Renal pelvis (tissue), 4 donors: ENCODE data around the gene MTHFS. TPM values are rescaled to one million over a fixed set of nuclear protein-coding genes. Genes with fewer than 3 reads are reported as not detected.

ENCODE experiments used
- DNase-seq: peaks from one replicate; pipeline ENCODE4 v3.0.0-alpha.2; 2013
- polyA plus RNA-seq, 3 donors: library from polyadenylated mRNA; unstranded; fragments of 120-200 nt; gene quantifications; one replicate each; pipeline ENCODE4 v1.2.1, GENCODE V29; 2013; ENCODE audit not compliant: insufficient read length in 3 of 3

Gene MTHFS
- polyA plus RNA-seq, 3 donors, result 39.6 to 40.4 (median 39.7) TPM

DNA sequence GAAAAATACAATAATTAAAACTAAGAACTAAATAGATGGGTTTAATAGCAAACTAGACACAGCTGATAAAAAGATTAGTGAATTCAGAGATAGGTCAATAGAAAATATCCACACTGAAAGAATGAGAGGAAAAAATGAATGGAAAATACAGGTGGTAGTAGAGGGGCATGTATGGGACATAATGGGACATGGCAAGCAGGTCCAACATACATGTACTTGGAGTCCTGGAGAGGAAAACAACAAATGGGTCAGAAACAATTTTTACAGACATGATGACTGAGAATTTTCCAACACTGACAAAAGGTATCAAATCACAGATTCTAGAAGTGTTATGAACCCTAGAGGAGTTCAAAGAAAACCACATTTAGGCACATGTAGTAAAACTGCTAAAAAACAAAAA is 68.4 kb downstream of the MTHFS start:
- no peak for DNase-seq

DNA sequence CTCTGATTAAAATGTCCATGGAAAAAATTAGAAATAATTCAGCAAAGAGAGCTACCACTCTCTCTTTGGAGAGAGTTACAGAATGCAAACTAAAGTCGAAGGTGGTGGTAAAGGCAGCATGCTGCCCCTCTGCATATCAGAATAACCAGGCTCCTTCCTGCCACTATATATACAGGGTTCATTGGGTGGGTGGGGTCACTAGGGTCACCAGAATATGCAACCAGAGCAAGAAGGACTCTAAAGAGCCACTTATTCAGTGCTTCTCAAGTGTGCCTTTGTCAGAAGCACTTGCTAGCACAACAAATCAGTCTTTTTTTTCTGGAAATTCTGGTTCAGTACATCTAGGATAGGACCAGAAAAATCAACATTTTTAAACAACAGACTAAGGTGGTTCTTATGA is 70.0 kb downstream of the MTHFS start:
- no peak for DNase-seq

DNA sequence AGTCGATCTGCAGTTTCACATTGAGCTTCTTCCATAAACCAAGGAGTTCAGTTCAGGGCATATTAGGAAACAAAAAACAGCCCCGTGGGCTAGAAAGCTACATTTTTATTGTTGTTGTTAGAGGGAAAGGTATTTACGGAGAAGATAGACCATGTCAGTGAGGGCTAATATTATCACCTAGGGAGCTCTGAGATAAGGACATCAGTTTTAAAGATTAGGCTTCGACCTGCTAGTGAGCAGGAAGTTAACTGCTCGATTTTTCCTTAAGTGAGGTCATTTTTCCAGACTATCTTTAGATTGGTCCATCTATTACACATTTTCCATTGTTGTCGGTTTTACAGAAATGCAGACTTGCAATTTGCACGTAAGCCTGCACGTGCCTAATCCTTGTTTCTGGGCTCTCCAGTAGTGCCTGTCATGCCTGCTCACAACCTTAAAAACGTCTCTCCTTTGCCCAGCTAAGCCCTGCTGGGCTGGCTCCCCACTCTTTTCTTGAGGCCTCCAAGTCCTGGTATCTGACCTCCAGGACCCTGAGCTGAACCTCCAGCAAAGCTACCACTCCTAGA is 72.6 kb downstream of the MTHFS start:
- no peak for DNase-seq

DNA sequence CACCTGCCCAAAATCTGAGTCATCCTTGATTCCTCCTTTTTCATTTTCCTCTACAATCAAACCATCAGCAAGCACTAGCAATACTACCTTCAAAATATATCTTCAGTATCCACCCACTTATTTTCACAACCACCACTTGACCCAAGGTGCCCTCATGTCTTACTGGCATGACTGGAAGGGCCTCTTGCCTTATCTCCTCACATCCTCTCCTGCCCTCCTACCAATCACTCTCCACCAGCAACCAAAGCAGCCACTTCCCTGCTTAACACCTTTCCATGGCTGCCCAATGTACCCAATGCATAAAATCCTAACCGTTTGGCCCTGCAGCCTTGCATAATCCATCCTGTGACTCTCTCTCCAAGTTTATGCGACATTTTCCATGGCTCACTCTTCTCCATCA is 76.0 kb downstream of the MTHFS start:
- DNase-seq, result no peak

DNA sequence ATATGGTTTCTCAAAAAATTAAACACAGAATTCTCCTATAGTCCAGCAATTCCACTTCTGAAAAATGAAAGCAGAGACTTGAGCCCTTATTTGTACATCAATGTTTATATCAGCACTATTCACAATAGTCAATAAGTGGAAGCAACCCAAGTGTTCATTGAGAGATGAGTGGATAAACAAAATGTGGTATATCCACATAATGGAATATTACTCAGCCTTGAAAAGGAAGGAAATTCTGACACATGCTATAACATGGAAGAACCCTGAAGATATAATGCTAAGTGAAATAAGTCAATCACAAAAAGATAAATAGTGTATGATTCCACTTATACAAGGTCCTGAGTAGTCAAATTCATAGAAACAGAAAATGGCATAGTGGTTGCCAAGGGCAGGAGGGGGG is 76.6 kb downstream of the MTHFS start:
- no peak for DNase-seq

DNA sequence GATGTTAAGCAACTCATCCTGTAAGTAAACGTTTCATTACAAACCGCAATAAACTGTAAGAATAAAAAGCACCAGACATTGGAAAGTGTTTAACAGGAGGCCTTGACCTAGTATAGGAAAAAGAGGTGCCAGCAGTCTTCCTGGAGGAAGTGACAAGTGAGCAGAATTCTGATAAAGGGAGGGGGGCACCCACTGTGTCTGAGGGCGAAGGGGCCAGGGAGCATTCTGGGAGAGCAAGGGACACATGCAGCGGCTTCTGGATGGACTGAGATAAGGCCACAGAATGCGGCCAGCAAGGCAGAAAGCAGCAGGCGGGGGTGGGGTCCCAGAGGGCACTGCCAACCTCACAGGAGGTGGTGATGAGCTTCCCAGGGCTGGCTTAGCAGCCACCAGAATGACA is 80.2 kb downstream of the MTHFS start:
- DNase-seq, result no peak

DNA sequence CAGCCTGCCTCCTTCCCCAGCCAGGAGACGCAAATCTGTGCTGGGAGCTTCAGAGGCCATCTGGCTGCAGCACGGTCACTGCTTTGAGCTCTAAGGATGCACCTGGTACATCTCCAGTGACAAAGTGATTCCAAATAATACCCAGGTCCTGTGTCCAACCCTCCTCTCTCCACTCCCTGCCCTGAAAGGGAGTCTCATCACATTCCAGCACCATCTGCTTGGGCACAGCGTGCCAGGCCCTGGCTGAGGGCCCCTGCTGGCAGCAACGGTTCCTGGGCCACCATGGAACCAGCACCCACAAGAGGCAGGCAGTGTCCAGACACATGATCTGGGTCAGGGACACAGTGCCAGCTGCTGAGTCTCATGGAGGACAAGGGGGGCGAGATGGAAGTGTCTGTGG is 81.3 kb downstream of the MTHFS start:
- DNase-seq, result no peak

DNA sequence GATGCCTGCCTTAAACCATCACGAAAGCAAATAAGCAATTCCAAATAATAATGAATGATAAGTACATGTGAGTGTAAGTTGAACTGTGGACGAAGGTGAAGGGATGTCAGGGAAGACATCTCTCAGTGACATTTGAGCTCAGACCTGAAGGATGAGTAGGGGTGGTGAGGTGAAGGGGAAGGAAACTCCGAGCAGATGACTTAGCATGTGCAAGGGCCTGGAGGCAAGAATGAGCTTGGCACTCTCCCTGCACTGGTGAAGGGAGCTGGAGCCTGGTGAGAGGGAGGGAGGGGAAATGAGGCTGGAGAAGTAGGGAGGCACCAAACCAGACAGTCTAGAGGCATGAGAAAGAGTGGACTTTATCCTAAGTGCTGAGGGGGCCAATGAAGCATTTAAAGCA is 84.3 kb downstream of the MTHFS start:
- no peak for DNase-seq

DNA sequence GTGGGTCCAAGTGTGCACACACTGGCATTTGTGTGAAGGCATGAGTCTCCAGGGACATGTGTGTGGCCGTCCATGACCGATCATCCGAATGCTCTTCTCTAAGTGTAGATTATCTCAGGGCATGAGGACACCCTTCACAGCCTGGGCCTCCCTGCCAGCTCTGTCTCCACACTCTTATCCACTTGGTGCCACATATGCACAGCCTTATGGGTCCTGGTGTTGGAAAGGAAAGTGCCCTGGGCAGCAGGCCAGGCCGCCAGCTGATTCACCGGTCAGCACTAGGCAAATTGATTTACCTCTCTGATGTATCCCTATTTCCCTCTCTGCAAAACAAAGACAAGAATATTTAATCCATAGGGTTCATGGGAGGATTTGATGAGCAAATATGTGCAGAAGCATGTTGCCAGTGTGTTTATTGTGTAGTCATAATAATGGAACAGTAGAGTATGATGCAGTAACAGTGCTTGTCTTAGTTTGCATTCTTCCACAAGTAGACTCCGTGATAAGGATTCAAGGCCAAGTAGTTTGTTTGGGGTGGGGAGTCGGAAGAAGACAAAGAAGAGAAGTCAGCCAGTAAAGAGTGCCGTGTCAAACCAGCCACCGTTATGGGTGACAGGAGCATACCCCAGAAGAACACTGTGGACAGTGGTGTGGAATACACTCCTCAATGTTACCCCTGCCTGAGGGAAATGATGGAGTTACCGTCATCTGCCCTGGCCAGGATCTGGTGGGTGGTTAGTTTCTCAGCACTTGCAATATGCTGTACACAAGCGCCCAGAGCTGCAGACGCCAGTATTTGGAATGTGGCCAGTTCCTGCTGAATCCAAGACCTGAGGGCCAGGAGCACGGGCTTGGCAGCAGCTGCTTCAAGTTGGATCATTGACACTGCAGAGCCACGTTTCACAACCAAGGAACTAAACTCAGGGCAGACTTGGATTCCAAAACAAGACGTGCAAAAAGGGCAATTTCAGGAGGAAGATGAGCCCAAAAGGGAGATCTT is 85.1 kb downstream of the MTHFS start:
- DNase-seq, result no peak

DNA sequence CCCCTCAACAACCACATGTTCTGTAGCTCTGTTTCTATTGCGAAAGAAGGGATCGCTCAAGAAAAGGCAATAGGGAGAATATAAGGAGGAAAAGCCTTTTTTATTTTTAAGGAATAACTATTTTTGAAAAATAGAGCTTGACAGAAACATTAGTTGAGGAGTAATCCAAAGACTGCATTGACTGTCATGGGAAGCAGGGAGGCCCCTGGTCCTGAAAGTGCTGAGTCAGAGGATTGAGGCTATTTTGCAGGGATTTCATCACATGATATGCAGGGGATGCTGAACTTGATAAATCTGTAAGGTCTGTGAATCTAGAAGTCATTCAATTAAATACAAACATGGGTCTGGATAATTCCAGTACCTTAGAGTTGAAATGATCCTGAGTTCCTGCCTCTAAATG is 92.0 kb downstream of the MTHFS start:
- no peak for DNase-seq

DNA sequence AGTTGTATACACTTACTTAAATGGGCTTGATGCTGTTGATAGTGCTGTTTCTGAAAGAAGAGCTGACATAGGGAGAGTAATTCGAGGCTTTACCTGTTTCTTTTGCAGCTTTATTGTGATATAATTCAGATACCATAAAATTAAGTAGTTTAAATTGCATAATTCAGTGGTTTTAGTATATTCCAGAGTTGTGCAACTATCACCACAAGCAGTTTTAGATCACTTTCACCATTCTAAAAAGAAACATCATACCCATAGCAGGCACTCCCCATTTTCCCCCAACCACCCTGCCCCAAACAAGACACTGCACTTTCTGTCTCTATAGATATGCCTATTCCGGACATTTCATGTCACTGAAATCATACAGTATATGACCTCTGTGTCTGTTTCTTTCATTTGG is 98.5 kb downstream of the MTHFS start:
- no peak for DNase-seq

Other genes starting within 250 kb of the MTHFS start
- gene BCL2A1, start 74.2 kb upstream of the MTHFS start, polyA plus RNA-seq, result under 1 TPM in 2 of 3 donors, not detected in 1; 0.25 to 0.31 TPM
- gene ZFAND6, start 162.7 kb upstream of the MTHFS start, polyA plus RNA-seq, result 100 to 1,000 TPM; 110 to 115 (median 112) TPM